ENCODE measurements around the gene LDLRAD3. TPM values are rescaled to one million over a fixed set of nuclear protein-coding genes. Genes with fewer than 3 reads are reported as not detected.

LDLRAD3 gene
- total RNA-seq, result 6.2 and 12.3 TPM in 2 replicates
- polyA plus RNA-seq, result 7.2 and 9.5 TPM in 2 replicates

- no peak for TF ChIP-seq CTCF (IDR thresholded peaks at IDR 0.05; ENCODE audit: low read depth, low read length)
- Histone ChIP-seq H3K4me1 (ENCODE audit: low read depth) (no peaks in the 10 kb centered on the region), H3K27ac (peak within 1 kb of the TSS; percentile 68), H3K36me3 (no peaks in the 10 kb centered on the region), H3K4me3 (peak within 1 kb of the TSS; percentile 69), H3K27me3 (peaks cover 6% of the 10 kb centered on the region), H3K9me3 (ENCODE audit: low read depth) (no peaks in the 10 kb centered on the region)
- DNase-seq (ENCODE audit: low read depth in 1 of 2, low spot score in 1 of 2), result peak; percentile 84 to 93
Measured at GRCh38 chr11:35943713-35944502, at the start of gene LDLRAD3. TSS of gene LDLRAD3 (plus strand) at chr11:35944062. CDS start at chr11:35944099, 37 bp downstream.

- Histone ChIP-seq H3K36me3 (no peaks in the 10 kb centered on the region), H3K27ac (no peak overlapping the region), H3K9me3 (ENCODE audit: low read depth) (no peaks in the 10 kb centered on the region), H3K4me3 (no peak overlapping the region), H3K27me3 (no peaks in the 10 kb centered on the region), H3K4me1 (ENCODE audit: low read depth) (no peaks in the 10 kb centered on the region)
- DNase-seq (ENCODE audit: low read depth in 1 of 2, low spot score in 1 of 2), result peak in 1 of 2 donors; percentile 25
- TF ChIP-seq CTCF (IDR thresholded peaks at IDR 0.05; ENCODE audit: low read depth, low read length), result no peak
Measured at GRCh38 chr11:35897019-35897418, 46.8 kb upstream of the LDLRAD3 start.

GRCh38 chr11:35902961-35903360 lies 40.9 kb upstream of the LDLRAD3 start:
- no peaks in the 10 kb centered on the region for H3K27me3 ChIP-seq
- no peak overlapping the region for H3K27ac ChIP-seq
- no peak for DNase-seq (ENCODE audit: low read depth in 1 of 2, low spot score in 1 of 2)

GRCh38 chr11:35905646-35906276 lies 38.1 kb upstream of the LDLRAD3 start:
- no peaks in the 10 kb centered on the region for H3K36me3 ChIP-seq
- H3K27me3 ChIP-seq, result no peaks in the 10 kb centered on the region
- H3K27ac ChIP-seq, result no peak overlapping the region
- no peaks in the 10 kb centered on the region for H3K9me3 ChIP-seq (ENCODE audit: low read depth)
- no peak for TF ChIP-seq CTCF (IDR thresholded peaks at IDR 0.05; ENCODE audit: low read depth, low read length)
- DNase-seq (ENCODE audit: low read depth in 1 of 2, low spot score in 1 of 2), result peak in 1 of 2 donors; percentile 78
- no peaks in the 10 kb centered on the region for H3K4me1 ChIP-seq (ENCODE audit: low read depth)
- no peak overlapping the region for H3K4me3 ChIP-seq

More at GRCh38 chr11:35902961-35903360, 40.9 kb upstream of the LDLRAD3 start:
- Histone ChIP-seq H3K36me3 (no peaks in the 10 kb centered on the region), H3K4me3 (no peak overlapping the region), H3K4me1 (ENCODE audit: low read depth) (no peaks in the 10 kb centered on the region), H3K9me3 (ENCODE audit: low read depth) (no peaks in the 10 kb centered on the region)
- TF ChIP-seq CTCF (IDR thresholded peaks at IDR 0.05; ENCODE audit: low read depth, low read length), result no peak

GRCh38 chr11:35906277-35906661 lies 37.6 kb upstream of the LDLRAD3 start:
- Histone ChIP-seq H3K27ac (no peak overlapping the region), H3K9me3 (ENCODE audit: low read depth) (no peaks in the 10 kb centered on the region), H3K27me3 (no peaks in the 10 kb centered on the region), H3K4me1 (ENCODE audit: low read depth) (no peaks in the 10 kb centered on the region), H3K36me3 (no peaks in the 10 kb centered on the region), H3K4me3 (no peak overlapping the region)
- TF ChIP-seq CTCF (IDR thresholded peaks at IDR 0.05; ENCODE audit: low read depth, low read length), result no peak
- no peak for DNase-seq (ENCODE audit: low read depth in 1 of 2, low spot score in 1 of 2)
